GM21737 (cell line): ENCODE data around the gene PAX5.

ENCODE experiments used
- ATAC-seq: cut with Tn5 transposase; IDR thresholded peaks from one replicate; pipeline ENCODE4 v1.9.1; 2021; ENCODE audit warnings: mild to moderate bottlenecking, moderate library complexity; ENCODE audit not compliant: unreplicated experiment

The PAX5 gene

DNA sequence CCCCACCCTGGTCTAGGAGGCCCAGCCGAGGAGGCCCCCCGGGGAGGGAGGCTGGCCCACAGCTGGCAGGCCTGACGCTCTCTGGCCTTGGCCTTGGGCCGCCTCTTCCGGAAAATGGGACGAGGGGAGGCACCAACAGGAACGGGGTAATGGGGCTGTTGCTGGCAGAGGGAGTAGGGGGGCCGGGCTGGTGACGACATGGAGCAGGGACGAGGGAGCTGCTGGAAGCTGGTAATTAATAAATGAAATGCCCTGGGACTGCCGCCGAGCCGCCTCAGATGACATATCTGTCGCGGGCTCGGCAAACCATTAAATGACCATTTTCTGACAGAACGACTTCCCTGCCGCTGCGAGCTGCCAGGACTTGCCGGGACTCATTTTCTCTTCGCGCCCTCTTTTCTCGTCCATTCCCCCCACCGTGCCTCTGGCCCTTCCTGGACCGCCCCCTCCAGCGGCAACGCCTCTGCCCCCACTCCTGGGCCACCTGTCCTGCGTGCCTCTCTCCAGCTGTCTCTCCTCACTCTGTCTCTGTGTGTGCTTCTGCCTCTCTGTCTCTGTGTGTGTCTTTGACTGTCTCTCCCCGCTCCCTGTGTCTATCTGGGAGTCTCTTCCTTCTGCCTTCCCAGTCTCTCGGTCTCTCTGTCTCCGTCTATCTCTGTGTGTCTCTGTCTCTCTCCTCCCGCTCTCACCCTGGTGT is 215.7 kb downstream of the PAX5 start:
- ATAC-seq = no peak

DNA sequence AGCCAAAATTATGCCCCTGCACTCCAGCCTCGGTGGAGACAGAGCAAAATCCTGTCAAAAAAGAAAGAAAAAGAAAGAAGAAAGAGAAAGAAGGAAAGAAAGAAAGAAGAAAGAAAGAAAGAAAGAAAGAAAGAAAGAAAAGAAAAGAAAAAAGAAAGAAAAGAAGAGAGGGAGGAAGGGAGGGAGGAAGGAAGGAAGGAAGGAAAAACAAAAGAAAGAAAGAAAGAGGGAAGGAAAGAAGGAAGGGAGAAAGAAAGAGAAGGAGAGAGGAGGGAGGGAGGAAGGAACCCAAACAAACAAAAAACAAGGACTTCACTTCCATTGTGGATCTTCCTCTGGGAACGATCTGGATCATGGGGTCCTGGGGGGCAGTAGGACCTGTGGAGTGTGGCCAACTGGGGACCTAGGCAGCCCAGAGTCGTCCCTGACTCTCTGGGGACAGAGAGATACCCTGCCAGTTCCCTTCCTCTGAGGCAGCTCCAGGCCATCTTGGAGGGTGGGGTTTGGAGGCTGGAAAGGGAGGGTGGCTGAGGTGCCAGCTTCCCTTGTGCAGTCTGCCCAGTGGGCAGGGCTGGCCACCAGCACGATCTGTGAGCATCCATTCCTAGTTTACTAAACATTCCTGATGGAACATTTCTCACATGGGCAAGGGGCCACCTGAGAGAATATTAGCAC is 216.8 kb downstream of the PAX5 start:
- no peak for ATAC-seq

DNA sequence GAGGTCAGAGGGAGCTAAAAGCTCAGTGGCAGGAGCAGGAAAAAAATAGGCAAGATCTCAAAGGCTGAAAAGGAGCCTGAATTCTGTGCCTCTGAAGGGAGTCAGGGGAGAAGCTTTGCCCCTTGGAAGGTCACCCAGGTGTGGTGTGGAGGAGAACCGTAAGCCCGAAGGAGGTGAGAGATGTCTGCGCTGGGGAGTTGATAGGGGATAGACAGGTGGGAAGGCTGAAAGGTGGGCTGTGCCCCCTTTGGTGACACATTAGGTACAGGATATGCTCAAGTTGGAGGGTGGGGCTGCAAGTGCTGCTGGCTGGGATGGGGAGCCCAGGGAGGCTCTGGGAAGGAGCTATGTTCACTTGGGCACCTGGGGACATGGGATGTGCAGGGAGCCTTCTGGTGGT is 217.7 kb downstream of the PAX5 start:
- no peak for ATAC-seq

DNA sequence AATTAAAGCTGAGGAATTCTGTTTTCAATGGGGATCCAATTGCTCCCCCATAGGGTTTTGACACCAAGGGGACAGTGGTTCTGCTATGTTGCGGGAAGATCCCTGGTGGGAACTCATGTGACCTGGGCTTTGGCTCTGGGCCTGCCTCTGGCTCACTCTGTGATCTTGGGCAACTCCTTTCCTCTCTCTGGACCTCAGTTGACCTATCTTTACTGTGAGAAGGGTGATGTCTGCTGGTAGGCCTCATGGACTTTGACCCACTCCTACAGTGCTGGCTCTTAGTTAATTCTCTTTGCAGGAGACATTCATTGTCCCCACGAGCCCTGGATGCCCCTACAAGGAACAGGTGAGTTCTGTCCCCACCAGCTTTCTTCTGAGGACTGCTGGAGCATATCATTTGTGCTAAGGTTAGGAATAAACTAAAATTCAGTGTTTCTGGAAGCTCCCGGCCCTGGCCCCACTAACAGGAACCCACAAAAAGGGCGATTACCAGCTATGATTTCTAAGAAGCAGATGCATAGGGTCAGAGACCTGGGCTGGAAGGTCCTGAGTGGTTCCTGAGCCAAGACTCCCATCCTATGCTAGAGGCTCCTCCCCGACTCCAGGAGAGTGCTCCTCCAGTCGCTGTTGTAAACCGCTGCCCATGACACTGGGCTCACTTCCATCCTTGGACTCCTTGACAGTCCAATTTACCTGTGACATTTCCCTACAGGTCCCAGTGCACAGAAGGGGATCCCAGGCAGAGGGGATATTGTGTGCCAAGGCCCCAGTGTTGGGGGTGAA is 218.3 kb downstream of the PAX5 start:
- no peak for ATAC-seq

DNA sequence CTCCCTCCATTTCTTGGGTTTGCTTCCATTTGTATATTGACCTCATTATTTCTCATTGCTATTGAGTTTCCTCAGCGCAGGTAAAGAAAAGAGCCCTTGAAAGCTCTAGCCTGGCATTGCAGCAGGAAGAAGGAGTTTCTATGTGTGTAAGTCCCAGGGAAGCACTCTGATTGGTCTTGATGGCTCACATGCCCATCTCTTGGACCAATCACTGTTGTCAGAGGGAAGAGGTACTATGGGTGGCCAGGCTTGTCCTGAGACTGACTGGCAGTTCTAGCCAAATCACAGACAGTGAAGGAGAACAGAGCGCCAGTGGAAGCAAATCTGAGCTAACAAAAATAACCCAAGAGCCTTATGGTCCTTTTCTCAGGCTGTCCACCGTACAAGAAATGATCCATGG is 219.0 kb downstream of the PAX5 start:
- ATAC-seq = no peak

DNA sequence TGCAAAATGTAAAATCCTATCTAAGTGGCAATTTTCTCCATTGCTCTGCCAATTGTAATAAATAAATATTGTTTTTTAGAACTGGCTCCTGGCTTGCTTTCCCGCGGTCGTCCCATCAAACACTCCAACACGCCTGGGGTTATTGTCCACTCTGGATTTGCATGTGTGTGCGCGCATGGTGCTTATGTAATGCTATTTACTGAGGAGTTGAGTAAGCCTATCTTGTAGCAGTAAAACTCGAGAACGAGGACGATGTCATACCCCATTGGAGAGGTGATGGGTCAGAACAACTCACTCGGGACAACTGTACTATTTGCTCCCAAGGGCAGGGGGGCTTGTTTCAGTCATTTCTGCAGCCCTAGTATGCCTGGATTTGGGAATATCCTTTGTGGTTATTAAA is 220.9 kb downstream of the PAX5 start:
- ATAC-seq = no peak

DNA sequence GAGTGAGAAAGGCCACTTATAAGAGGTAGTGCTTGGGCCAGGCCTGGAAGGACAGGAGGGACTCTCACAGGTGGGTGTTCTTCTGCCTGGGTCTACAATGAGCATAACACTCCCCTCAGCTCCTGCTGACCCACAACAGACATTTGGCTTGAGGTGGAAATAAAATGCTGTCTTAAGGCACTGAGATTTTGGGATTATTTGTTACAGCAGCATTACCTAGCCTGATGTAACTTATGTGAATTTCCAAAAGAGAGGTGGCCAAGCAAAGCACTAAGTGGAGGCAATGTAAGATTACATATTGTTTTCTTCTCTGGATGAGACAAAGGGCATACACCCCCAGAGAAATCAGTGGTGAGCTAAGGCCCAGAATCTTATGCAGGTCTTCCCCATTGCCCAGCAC is 221.5 kb downstream of the PAX5 start:
- ATAC-seq = no peak

DNA sequence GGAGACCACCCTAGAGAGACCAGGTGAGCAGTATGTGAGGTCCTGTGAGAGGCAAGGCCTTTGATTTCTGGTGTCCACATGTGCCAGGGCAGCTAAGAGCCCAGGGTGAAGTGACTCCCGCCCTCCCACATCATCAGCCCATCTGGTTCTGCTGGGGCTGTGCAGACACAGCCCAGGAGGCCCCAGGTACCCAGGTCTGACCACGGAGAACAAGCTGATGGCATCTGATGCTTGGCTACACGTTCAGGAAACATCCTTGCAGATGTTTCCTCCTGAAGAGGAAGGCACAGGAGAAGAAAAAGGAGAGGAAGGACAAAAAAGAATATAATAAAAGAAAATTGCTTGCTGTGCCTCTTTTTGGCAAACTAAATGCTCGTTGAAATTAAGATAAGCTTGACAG is 225.8 kb downstream of the PAX5 start:
- no peak for ATAC-seq

DNA sequence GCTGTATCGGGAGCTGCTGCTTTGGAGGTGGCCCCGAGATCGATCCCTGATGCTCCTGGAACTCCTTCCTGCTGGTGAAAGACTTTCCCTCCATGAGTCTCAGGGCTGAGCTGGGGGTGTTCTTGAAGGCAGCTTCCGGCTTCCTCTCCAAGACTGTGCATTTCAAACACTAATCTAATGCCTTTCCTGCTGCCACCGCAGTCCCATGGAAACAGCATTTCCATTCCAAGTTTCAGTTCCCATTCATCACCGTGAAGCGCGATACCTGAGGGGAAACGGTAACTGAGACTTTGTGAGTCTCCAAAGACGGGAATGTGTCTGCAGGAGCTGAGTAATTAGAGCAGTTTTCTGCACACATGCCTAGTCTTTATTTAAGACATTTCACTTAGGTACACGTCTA is 230.1 kb downstream of the PAX5 start:
- no peak for ATAC-seq

DNA sequence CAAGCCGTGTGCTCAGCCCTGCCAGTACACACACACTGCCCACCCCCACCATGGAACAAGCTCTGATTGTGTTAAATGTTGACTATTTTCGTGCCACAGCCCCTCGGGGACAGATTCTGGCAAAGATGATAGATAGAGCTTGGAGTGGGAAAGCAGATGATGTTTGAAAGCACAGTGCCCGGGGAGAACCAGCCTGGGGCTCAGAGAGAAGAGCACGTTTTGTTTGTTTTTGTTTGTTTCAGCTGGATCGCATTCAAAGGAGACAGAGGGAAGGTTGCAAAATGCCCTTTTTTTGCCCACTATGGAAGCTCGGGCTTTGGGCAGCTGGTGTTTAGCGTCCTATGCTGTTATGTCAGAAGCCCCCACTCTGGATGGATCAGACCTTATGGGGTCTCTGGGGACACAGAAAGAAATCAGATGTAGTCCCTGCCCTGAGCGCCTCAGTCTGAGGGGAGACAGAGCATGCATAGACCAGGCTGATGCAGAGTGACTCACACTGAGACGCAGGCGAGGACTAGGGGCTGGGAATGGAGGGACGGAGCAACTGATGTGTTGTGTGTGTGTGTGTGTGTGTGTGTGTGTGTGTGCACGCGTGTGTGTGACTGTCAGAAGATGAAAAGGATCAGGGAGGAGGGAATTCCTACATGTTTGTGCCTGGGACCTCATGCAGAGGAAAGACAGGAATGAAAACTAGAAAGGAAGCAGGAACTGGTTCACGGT is 231.7 kb downstream of the PAX5 start:
- no peak for ATAC-seq

DNA sequence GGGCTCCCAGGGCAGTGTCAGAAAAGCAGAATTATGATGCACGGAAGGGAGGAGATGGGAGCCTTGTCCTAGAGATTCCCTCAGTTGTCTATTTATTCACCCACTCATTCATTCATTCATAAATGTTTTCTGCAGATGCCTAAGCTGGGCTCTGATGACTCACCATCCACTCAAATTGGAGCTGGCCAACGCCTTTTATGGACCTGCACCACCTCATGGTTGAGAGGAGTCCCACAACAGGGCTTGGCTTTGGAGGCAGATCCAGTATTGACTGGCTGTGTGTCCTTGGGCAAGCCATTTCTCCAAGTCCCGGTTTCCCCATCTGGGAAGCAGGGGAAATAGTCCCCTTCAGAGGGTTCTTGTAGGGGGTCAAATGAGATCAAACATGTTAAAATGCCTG is 233.6 kb downstream of the PAX5 start:
- ATAC-seq = no peak

DNA sequence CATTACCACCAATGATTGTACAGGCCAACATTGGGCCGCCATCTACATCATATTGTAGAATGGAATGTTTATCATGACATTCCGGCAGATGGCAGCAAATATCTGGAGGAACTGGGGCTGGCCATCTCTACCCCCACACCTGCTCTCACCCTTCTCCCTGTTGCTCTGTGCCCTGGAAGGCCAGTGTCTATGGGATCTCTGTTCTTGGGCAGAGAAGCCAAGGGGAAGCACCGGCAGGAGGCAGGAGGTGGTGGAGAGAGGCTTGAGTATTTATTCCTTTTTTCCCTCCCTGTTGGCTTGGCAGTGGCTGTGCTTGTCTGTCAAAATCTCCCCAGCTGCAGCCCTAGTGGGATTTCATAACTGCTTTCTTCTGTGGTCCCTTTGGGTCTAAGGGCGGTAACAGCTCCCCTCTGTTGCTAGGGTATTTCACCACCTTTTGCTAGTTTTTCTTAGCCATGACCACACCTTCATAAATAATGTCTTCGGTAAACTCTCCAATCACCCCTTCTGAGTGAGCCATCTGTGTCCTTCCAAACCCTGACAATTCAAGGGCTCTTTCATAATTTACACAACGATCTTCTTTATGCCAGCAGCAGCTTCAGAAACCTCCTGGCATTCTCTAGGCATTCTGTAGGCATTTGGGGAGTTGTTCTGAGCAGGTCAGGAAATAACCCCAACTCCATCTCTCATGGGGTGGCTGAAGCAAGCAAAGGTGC is 235.6 kb downstream of the PAX5 start:
- ATAC-seq = no peak

DNA sequence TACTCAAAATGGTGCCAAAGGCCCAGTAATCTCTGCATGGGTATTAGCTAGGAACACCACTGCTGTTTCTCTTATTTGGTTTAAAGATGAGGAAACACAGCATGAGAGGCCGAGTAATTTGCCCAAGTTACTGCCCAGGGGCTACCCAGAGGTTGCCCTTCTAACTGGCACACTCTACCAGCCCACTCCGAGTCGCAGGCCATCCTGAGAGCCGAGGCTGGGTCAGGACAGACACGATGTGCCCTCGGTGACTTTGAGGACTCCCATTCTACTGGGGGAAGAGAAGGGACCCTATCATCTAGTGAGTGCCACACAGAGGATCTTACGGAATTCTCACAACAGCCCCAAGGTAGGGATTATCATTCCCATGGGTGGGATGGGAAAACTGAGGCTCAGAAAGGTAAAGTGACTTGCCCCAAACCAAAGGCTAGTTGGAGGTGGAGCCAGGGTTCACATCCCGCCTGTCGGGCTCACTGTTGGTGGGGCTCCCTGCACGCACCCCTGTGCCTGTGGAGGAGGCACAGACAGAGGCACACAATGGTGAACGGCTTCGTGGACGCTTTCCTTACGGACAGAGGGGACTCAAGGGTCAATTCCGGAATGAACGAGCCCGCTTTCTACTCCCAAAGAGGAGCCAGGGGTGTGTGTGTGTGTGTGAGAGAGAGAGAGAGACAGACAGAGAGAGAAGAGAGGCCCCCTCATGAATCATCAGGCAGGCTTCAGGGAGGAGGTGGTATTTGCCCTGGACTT is 236.4 kb downstream of the PAX5 start:
- ATAC-seq = no peak

DNA sequence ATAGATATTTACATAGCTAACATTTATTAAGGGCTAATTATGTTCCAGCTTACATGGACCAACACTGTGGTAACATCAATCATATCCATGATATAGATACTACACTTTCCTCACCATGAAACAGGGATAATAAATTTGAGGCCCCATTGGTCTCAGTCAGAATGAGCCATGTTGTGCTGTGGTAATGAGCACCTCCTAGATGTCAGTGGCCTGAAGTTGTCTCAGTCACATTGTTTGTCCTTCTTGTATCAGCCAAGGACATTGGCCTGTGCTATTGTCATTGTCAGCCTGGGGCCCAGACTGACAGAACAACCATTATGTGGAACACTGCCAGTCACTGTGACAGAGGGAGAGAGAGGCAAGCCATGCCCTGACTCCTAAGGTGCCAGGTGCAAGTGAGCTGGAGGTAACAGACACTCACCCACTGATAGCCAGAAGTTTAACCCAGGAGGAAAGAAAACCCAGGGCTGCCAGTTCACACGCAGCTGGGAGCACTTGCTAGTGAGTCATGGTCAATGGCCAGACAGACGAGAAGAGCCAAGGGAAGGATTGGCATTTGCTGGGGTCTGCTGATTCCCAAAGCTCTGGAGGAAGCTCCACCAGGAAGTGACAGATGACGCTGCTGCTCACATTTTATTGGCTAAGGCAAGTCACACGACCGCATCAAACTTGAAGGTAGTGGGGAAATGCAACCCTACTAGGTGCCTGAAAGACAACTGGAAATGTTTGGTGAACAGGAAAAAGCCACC is 237.2 kb downstream of the PAX5 start:
- ATAC-seq = no peak

DNA sequence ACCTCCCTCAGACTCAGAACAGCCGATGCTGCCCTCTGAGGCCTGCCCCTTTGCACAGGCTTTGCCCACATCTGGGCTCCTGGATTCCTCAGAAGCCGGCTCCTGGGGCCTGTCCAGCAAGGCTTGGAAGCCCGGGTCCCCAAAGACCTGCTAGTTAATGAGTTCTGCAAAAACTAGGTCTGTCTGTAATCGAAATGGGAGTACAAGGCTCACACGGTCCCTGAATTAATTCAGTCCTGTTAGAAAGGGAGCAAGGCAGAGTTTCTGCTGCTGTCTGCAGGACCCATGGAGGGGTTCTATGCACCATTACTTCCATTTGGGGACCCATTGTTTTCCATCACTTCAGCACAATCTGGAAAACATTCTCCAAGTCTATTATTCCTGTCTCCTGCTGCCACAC is 239.6 kb downstream of the PAX5 start:
- no peak for ATAC-seq

DNA sequence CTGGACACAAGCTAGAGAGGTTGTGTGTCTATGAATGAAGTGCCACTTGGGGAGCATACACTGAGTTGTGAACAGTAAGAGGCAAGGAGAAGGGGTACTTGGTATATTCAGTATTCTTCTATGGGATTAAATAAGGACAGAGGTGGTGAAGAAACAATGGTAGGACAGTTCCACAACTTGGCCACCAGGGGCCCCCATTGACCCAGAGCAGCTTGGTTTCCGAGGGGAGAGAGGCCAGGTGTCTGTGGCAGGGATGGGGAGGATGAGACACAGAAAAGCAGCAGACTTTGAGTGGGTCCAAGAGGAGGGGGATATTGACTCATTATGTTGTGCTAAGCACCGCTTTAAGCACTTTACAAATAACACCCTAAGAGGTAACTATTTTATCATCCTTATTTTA is 240.8 kb downstream of the PAX5 start:
- ATAC-seq = no peak

DNA sequence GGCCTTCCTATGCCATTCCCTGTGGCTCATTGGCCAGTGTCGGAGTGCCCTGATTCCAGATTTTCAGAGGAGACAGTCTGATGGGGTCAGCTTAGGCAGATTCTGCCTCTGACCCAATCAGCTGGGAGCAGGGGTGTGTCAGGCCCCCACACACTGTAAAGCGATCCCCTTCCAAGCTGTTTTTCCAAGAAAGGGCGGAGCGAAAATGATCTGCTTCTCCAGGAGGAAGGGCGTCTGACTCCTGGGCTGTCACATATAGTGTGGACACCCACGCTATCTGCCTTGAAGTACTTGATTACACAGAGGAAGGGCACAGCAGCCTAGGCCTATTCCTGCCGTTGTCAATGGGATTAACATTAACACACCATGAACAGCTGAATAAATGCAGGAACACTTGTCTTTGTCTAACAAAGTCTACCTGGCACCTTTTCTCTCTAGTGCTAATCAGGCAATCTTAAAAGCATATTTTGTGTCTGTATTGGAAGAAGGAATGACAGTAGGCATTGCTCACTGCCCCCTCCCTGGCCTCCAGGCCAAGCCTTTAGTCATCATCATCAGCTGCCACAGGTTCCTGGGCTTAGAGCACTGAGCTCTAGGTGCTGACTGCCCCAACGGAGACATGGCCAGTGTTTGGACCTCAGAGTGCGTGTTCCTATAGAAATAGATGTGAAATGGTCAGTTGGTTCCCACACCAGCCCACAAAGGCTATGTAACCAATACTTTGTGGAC is 242.7 kb downstream of the PAX5 start:
- ATAC-seq = no peak

DNA sequence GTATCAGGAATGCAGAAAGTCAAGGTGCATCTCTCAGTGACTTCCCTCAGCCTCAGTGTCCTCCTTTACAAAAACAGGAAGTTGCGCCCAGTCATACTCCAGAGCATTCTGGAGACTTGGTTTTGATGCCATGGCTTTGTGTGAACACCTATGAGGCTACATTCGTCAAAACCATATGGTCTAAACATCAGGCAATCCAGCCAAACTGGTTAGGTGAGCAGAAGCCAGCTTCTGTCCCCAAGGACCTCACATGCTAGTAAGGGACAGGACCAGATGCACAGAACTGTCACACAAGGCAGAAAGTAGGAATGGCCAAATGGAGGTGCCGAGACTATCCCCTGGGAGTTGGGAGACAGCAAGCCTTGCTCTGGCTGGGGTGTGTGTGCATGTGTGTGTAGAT is 244.2 kb downstream of the PAX5 start:
- ATAC-seq = no peak

DNA sequence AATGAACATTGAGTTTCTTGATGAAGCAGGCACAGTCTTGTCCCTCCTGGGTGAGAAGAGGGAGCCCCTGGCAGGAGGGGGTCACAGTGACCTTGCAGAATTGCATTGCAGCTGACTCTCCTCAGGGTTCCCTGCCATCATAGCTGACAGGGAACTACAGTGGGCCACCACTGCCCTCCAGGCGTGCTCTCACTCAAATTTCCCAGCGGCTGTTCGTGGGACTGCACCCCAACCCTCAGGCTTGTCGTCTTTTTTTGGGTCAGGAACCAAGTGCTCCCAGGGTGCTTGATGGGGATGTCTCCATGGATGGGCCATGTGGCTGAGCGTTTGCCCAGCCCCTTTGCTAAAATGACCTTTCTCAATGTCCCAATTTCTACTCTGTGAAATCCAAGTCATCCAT is 245.5 kb downstream of the PAX5 start:
- ATAC-seq = no peak
